ENCODE data around the gene CCDC97. TPM values are rescaled to one million over a fixed set of nuclear protein-coding genes. Genes with fewer than 3 reads are reported as not detected.
A peak's percentile ranks its signal among the peaks of the same experiment; 100 is the strongest.

The CCDC97 gene
- total RNA-seq, 1 donor from 2014 or later = 18.1 TPM

DNA sequence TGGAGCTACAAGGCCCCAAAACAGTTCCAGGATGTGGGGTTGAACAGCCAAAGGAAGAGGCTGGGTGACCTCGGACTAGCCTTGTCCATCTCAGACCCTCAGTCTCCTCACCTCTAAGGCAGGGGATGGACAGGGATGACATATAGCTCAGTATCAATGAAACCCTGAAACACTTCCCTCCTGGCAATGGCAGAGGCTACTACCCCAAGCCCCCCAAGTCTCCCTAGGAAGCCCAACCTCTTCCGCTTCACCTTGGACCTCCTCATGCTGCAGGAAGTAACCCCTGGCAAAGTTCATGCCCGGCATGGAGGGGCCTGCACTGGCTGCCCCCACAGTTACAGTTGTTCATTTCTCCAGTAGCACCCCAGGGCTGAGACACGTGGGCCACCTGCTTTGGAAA is 10.6 kb downstream of the CCDC97 start:
- H3K4me1 ChIP-seq (ENCODE audit: insufficient read depth, low read length) = peaks cover 48% of the 10 kb centered on the region
- H3K27ac ChIP-seq (ENCODE audit: low read depth, low read length) = no peak overlapping the region
- H3K9me3 ChIP-seq (ENCODE audit: insufficient read depth, low read depth, low read length) = no peaks in the 10 kb centered on the region
- H3K4me2 ChIP-seq (ENCODE audit: low read length) = no peak overlapping the region
- H3K79me2 ChIP-seq (ENCODE audit: insufficient read depth, low read length) = peaks cover 10% of the 10 kb centered on the region
- H4K20me1 ChIP-seq (ENCODE audit: insufficient read depth, low read length) = peaks cover 49% of the 10 kb centered on the region
- Mint-ChIP-seq H3K4me1 (ENCODE audit: low read depth, unreplicated experiment) (peaks cover 43% of the 10 kb centered on the region), H3K27ac (ENCODE audit: unreplicated experiment) (peak overlapping the region; percentile 62), H3K27me3 (ENCODE audit: low read depth, unreplicated experiment) (no peaks in the 10 kb centered on the region), H3K9me3 (ENCODE audit: unreplicated experiment) (no peaks in the 10 kb centered on the region), H3K36me3 (ENCODE audit: low read depth, unreplicated experiment) (peaks cover 21% of the 10 kb centered on the region), H3K4me3 (ENCODE audit: unreplicated experiment) (no peak overlapping the region)
- no peak overlapping the region for H2AFZ ChIP-seq (ENCODE audit: low read depth, low read length)
- FAIRE-seq = no peak
- H3K36me3 ChIP-seq (ENCODE audit: insufficient read depth, low read length) = peaks cover 23% of the 10 kb centered on the region
- TF ChIP-seq, protein P1, sequence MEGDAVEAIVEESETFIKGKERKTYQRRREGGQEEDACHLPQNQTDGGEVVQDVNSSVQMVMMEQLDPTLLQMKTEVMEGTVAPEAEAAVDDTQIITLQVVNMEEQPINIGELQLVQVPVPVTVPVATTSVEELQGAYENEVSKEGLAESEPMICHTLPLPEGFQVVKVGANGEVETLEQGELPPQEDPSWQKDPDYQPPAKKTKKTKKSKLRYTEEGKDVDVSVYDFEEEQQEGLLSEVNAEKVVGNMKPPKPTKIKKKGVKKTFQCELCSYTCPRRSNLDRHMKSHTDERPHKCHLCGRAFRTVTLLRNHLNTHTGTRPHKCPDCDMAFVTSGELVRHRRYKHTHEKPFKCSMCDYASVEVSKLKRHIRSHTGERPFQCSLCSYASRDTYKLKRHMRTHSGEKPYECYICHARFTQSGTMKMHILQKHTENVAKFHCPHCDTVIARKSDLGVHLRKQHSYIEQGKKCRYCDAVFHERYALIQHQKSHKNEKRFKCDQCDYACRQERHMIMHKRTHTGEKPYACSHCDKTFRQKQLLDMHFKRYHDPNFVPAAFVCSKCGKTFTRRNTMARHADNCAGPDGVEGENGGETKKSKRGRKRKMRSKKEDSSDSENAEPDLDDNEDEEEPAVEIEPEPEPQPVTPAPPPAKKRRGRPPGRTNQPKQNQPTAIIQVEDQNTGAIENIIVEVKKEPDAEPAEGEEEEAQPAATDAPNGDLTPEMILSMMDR (IDR thresholded peaks at IDR 0.05; ENCODE audit: insufficient read depth, low read depth, low read length) = no peak
- TF ChIP-seq EZH2 (IDR thresholded peaks at IDR 0.05; ENCODE audit: insufficient read depth, low read length) = no peak
- H3K27me3 ChIP-seq (ENCODE audit: insufficient read depth, low read length) = no peaks in the 10 kb centered on the region
- DNase-seq (ENCODE audit: low read depth) = no peak
- no peak overlapping the region for H3K9ac ChIP-seq (ENCODE audit: low read length)
- H3K4me3 ChIP-seq (ENCODE audit: insufficient read depth, low read depth, low read length) = no peak overlapping the region

DNA sequence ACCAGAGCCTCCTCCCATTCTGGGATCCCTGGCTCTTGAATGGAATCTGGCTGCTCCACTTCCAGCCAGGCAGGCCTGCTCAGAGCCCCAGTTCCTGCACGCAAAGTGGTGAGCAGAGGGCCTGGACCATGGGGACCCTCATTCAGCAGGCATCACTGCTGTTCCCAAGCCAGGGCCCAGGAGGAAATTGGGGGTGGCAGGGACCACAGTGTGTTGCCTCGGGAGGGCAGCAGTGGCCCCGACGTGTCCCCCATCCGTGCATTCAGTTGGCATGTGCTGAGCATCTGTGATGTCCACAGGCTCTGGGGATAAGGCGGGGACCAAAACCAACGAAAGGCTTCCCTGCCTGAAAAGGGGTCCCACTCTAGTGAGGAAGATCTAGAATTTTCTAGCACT is 11.2 kb downstream of the CCDC97 start:
- H3K9me3 Mint-ChIP-seq (ENCODE audit: unreplicated experiment) = no peaks in the 10 kb centered on the region
- Histone ChIP-seq H3K9ac (ENCODE audit: low read length) (peak overlapping the region; percentile 92), H3K36me3 (ENCODE audit: insufficient read depth, low read length) (peaks cover 23% of the 10 kb centered on the region), H3K79me2 (ENCODE audit: insufficient read depth, low read length) (peaks cover 8% of the 10 kb centered on the region), H3K4me1 (ENCODE audit: insufficient read depth, low read length) (peaks cover 55% of the 10 kb centered on the region), H3K4me2 (ENCODE audit: low read length) (peak overlapping the region; percentile 80), H3K27me3 (ENCODE audit: insufficient read depth, low read length) (no peaks in the 10 kb centered on the region), H2AFZ (ENCODE audit: low read depth, low read length) (no peak overlapping the region), H3K9me3 (ENCODE audit: insufficient read depth, low read depth, low read length) (no peaks in the 10 kb centered on the region), H3K27ac (ENCODE audit: low read depth, low read length) (peak overlapping the region; percentile 100), H3K4me3 (ENCODE audit: insufficient read depth, low read depth, low read length) (no peak overlapping the region), H4K20me1 (ENCODE audit: insufficient read depth, low read length) (peaks cover 42% of the 10 kb centered on the region)
- FAIRE-seq (no peak), DNase-seq (ENCODE audit: low read depth) (no peak)
- peaks cover 45% of the 10 kb centered on the region for H3K4me1 Mint-ChIP-seq (ENCODE audit: low read depth, unreplicated experiment)
- TF ChIP-seq, protein P1 (IDR thresholded peaks at IDR 0.05; ENCODE audit: insufficient read depth, low read depth, low read length) = no peak
- no peak for TF ChIP-seq EZH2 (IDR thresholded peaks at IDR 0.05; ENCODE audit: insufficient read depth, low read length)
- H3K27me3 Mint-ChIP-seq (ENCODE audit: low read depth, unreplicated experiment) = no peaks in the 10 kb centered on the region
- H3K27ac Mint-ChIP-seq (ENCODE audit: unreplicated experiment) = peak overlapping the region; percentile 99
- no peak overlapping the region for H3K4me3 Mint-ChIP-seq (ENCODE audit: unreplicated experiment)
- H3K36me3 Mint-ChIP-seq (ENCODE audit: low read depth, unreplicated experiment) = peaks cover 19% of the 10 kb centered on the region

DNA sequence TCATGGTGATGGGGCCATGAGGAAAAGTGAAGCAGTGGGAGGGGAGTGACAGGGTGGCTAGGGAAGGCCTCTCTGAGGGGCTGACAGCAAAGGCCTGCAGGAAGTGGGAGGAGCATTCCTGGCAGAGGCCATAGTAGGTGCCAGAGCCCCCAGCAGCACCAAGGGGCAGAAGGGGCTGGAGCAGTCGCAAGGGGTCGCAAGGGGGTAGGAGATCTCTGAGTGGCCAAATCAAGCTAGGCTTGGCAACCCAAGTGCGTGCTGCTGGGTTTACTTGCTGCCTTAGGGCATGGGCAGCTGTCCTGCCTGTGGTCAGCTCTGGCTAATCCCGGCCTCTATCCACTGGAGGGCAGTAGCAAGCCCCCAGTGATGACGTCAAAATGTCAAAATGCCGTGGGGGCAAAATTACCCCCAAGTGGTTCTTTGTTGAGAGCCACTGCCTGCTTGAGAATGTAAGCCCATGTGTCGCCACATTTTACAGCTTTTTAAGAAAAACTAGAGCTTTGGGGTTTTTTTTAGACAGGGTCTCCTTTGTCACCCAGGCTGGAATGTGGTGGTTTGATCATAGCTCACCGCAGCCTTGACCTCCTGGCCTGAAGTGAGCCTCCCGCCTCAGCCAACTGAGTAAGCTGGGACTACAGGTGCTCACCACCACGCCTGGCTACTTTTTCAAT is 11.8 kb downstream of the CCDC97 start:
- H3K36me3 Mint-ChIP-seq (ENCODE audit: low read depth, unreplicated experiment) = peaks cover 19% of the 10 kb centered on the region
- H3K9ac ChIP-seq (ENCODE audit: low read length) = peak overlapping the region; percentile 92
- H3K9me3 ChIP-seq (ENCODE audit: insufficient read depth, low read depth, low read length) = no peaks in the 10 kb centered on the region
- no peaks in the 10 kb centered on the region for H3K27me3 ChIP-seq (ENCODE audit: insufficient read depth, low read length)
- peaks cover 37% of the 10 kb centered on the region for H4K20me1 ChIP-seq (ENCODE audit: insufficient read depth, low read length)
- TF ChIP-seq, protein P1 (IDR thresholded peaks at IDR 0.05; ENCODE audit: insufficient read depth, low read depth, low read length) = peak; percentile 70
- TF ChIP-seq EZH2 (IDR thresholded peaks at IDR 0.05; ENCODE audit: insufficient read depth, low read length) = no peak
- no peaks in the 10 kb centered on the region for H3K9me3 Mint-ChIP-seq (ENCODE audit: unreplicated experiment)
- DNase-seq (ENCODE audit: low read depth) (peak; percentile 80), FAIRE-seq (peak; percentile 63)
- H3K4me1 ChIP-seq (ENCODE audit: insufficient read depth, low read length) = peaks cover 60% of the 10 kb centered on the region
- H2AFZ ChIP-seq (ENCODE audit: low read depth, low read length) = no peak overlapping the region
- H3K27ac ChIP-seq (ENCODE audit: low read depth, low read length) = peak overlapping the region; percentile 100
- no peaks in the 10 kb centered on the region for H3K27me3 Mint-ChIP-seq (ENCODE audit: low read depth, unreplicated experiment)
- H3K4me2 ChIP-seq (ENCODE audit: low read length) = peak overlapping the region; percentile 80
- H3K4me1 Mint-ChIP-seq (ENCODE audit: low read depth, unreplicated experiment) = peaks cover 49% of the 10 kb centered on the region
- H3K27ac Mint-ChIP-seq (ENCODE audit: unreplicated experiment) = peak overlapping the region; percentile 99
- H3K4me3 Mint-ChIP-seq (ENCODE audit: unreplicated experiment) = peak overlapping the region; percentile 68
- peaks cover 3% of the 10 kb centered on the region for H3K79me2 ChIP-seq (ENCODE audit: insufficient read depth, low read length)
- H3K4me3 ChIP-seq (ENCODE audit: insufficient read depth, low read depth, low read length) = no peak overlapping the region
- H3K36me3 ChIP-seq (ENCODE audit: insufficient read depth, low read length) = peaks cover 20% of the 10 kb centered on the region
